PC-3 (cell line): ENCODE measurements around the gene KDM3B. TPM values are rescaled to one million over a fixed set of nuclear protein-coding genes. Genes with fewer than 3 reads are reported as not detected.

Experiments used
- ATAC-seq: fragments of 200-7000 bp; cut with Tn5 transposase; 2 replicates; pipeline ENCODE4 v1.9.1; 2020; ENCODE audit warnings: mild to moderate bottlenecking, moderate library complexity
- BruUV-seq: library from RNA; stranded (reverse); fragments of 400-500 nt; replicated peaks from 2 replicates; lab custom pipeline; 2021; lab: Mats Ljungman, UMichigan
- CTCF ChIA-PET: fragments of 300-600 bp; sonication (Branson Sonifier 250); formaldehyde crosslinking; loops from one replicate; lab custom pipeline; 2022; ENCODE audit warnings: antibody characterized with exemption; lab: Charles Lee
- POLR2A ChIA-PET: fragments of 300-600 bp; sonication (Branson Sonifier 250); formaldehyde crosslinking; loops from one replicate; lab custom pipeline; 2022; ENCODE audit warnings: antibody characterized with exemption; ENCODE audit not compliant: unreplicated experiment; lab: Charles Lee
- DNase-seq: peaks from one replicate; pipeline ENCODE4 v3.0.0-alpha.2; 2015
- H2AFZ ChIP-seq: fragments of 300-600 bp; sonication (generic); 2 replicates; pipeline ENCODE4 v1.6.0; 2016; ENCODE audit warnings: antibody characterized with exemption, low read length
- H3F3A ChIP-seq: fragments of 300-600 bp; sonication (generic); one replicate; pipeline ENCODE4 v1.6.0; 2017; ENCODE audit warnings: antibody characterized with exemption, low read length, control low read depth, mild to moderate bottlenecking; ENCODE audit not compliant: unreplicated experiment
- H3K27ac ChIP-seq: fragments of 300-600 bp; sonication (generic); 2 replicates; pipeline ENCODE4 v1.5.1; 2016; ENCODE audit warnings: mild to moderate bottlenecking, low read length
- H3K27me3 ChIP-seq: fragments of 300-600 bp; sonication (generic); 2 replicates; pipeline ENCODE4 v1.6.1; 2016; ENCODE audit warnings: low read length, mixed read lengths
- H3K36me3 ChIP-seq: fragments of 300-600 bp; sonication (generic); 2 replicates; pipeline ENCODE4 v1.6.1; 2016; ENCODE audit warnings: low read depth, mixed run types, low read length, mixed read lengths
- H3K4me1 ChIP-seq: fragments of 300-600 bp; sonication (generic); 2 replicates; pipeline ENCODE4 v1.5.1; 2016; ENCODE audit warnings: low read length; ENCODE audit not compliant: insufficient read depth
- H3K4me2 ChIP-seq: fragments of 300-600 bp; sonication (generic); 2 replicates; pipeline ENCODE4 v1.6.0; 2016; ENCODE audit warnings: low read length
- H3K4me3 ChIP-seq: fragments of 300-600 bp; sonication (generic); 2 replicates; pipeline ENCODE4 v1.5.1; 2016; ENCODE audit warnings: mild to moderate bottlenecking, low read length, mixed read lengths
- H3K79me2 ChIP-seq: fragments of 300-600 bp; sonication (generic); 2 replicates; pipeline ENCODE4 v1.6.1; 2017; ENCODE audit warnings: low read length, mixed read lengths
- H3K9ac ChIP-seq: fragments of 300-600 bp; sonication (generic); 2 replicates; pipeline ENCODE4 v1.6.0; 2016; ENCODE audit warnings: mild to moderate bottlenecking, low read length
- H3K9me2 ChIP-seq: fragments of 300-600 bp; sonication (generic); replicated peaks from 2 replicates; pipeline ENCODE4 v1.6.1; 2016; ENCODE audit warnings: mixed run types, low read length, mixed read lengths
- H3K9me3 ChIP-seq: fragments of 300-600 bp; sonication (generic); 2 replicates; pipeline ENCODE4 v1.6.1; 2016; ENCODE audit warnings: low read length, mixed read lengths
- H4K20me1 ChIP-seq: fragments of 300-600 bp; sonication (generic); 2 replicates; pipeline ENCODE4 v1.6.1; 2016; ENCODE audit warnings: low read length, mixed read lengths
- CTCF ChIP-seq: fragments of 300-600 bp; sonication (generic); conservative IDR thresholded peaks from 2 replicates; pipeline ENCODE4 v1.5.1; 2017; ENCODE audit warnings: antibody characterized with exemption, low read depth, mild to moderate bottlenecking, low read length
- EZH2 ChIP-seq: fragments of 300-600 bp; sonication (generic); IDR thresholded peaks from one replicate; pipeline ENCODE4 v1.6.1; 2017; ENCODE audit warnings: antibody characterized with exemption, mild to moderate bottlenecking, low read length; ENCODE audit not compliant: unreplicated experiment
- EZH2phosphoT487 ChIP-seq: fragments of 300-600 bp; sonication (generic); IDR thresholded peaks from 2 replicates; pipeline ENCODE4 v1.6.1; 2018; ENCODE audit warnings: mild to moderate bottlenecking, antibody characterized with exemption, low read length, borderline replicate concordance
- intact Hi-C: fragments of 100-400 bp; cut with micrococcal nuclease; formaldehyde crosslinking; loops from 2 replicates; pipeline ENCODE4 v1.9.0; 2023
- total RNA-seq: library from RNA; depleted of rRNA; stranded (reverse); fragments of >200 nt; gene quantifications from 2 replicates; pipeline ENCODE4 v1.2.3, GENCODE V29; 2014

Gene KDM3B
- total RNA-seq, 1 experiment from 2014 or later, result 21.7 TPM

- Histone ChIP-seq H3K36me3 (peaks cover 8% of the 10 kb centered on the region), H3K27ac (no peak overlapping the region), H3K9ac (no peak overlapping the region), H3K79me2 (no peaks in the 10 kb centered on the region), H4K20me1 (no peaks in the 10 kb centered on the region), H2AFZ (0 out of 2 replicates have a peak overlapping the region, but pooled peaks have one; percentile 34), H3K4me2 (peak overlapping the region; percentile 80), H3K9me3 (no peaks in the 10 kb centered on the region), H3K9me2 (no peaks in the 10 kb centered on the region), H3K4me1 (no peaks in the 10 kb centered on the region), H3K4me3 (peak overlapping the region; percentile 49; the same call in 1 of the 2 replicates), H3F3A (no peaks in the 10 kb centered on the region), H3K27me3 (no peaks in the 10 kb centered on the region)
- intact Hi-C loops, result no loop called here
- POLR2A ChIA-PET, result no interaction called here
- CTCF ChIA-PET, result no interaction called here
- DNase-seq (no peak), ATAC-seq (no peak)
- BruUV-seq, result no TSS peak
- TF ChIP-seq EZH2phosphoT487, result no peak
- no peak for TF ChIP-seq EZH2
- TF ChIP-seq CTCF, result no peak
Measured at GRCh38 chr5:138438003-138438723, 85.7 kb downstream of the KDM3B start.

DNA sequence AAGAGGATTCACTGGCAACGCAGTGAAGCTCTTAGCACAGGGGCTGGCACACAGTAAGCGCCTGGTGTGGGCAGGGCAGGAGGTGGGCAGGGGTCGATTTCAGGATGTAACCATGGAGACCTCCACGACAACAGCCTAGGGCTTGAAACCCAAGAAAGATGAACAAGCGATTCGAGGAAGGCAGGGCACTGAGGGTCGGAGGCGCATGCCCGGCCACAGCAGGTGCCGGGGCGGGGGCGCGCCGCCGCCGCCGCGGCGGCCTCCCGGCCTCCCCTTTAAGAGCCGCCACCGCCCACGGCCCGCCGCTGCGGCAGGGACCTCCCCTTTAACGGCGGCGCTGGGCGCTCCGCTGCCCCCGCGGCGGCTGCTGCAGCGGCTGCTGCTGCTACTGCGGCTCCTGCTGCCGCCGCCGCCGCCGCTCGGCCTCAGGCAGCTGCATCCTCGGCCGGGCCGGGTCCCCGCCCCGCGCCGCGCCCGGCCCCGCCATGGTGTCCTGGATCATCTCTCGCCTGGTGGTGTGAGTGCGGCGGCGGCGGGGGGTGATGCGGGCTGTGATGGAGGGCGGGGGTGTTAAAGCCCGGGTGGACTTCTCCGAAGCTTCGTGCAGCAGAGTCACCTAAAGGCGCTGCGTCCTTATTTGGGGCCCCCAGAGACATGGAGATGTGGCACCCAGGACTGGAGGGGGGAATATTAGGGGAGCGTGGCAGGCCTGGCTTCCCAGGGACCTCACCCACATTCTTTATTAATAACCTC lies 86.4 kb downstream of the KDM3B start, which contains the start of gene REEP2:
Gene REEP2 (plus strand): TSS at position 334 of the 753 bp plus-strand sequence. CDS start 152 bp downstream, at position 486.
- TF ChIP-seq EZH2, result no peak
- TF ChIP-seq CTCF, result no peak
- TF ChIP-seq EZH2phosphoT487, result no peak

More for the DNA sequence above, 86.4 kb downstream of the KDM3B start, which contains the start of gene REEP2:
- peak within 1 kb of the TSS; percentile 59 for H3K4me3 ChIP-seq
- no peaks in the 10 kb centered on the region for H3K9me3 ChIP-seq
- CTCF ChIA-PET, result interaction anchor here (0.7 kb wide), 1 partner anchor 100 kb away, joined by 3 read pairs; no protein-coding TSS in a partner anchor
- H3K27me3 ChIP-seq, result no peaks in the 10 kb centered on the region
- no peaks in the 10 kb centered on the region for H3K4me1 ChIP-seq
- ATAC-seq, result peak; percentile 85
- H3K4me2 ChIP-seq, result peak within 1 kb of the TSS; percentile 80
- no peaks in the 10 kb centered on the region for H3K9me2 ChIP-seq
- peaks cover 8% of the 10 kb centered on the region for H3K36me3 ChIP-seq
- H3K79me2 ChIP-seq, result no peaks in the 10 kb centered on the region
- intact Hi-C loops, result no loop called here
- no peak within 1 kb of the TSS for H3K9ac ChIP-seq
- DNase-seq, result peak; percentile 38
- no TSS peak for BruUV-seq
- no peak within 1 kb of the TSS for H3K27ac ChIP-seq
- H4K20me1 ChIP-seq, result no peaks in the 10 kb centered on the region
- H3F3A ChIP-seq, result no peaks in the 10 kb centered on the region
- peak within 1 kb of the TSS; percentile 61; the same call in 1 of the 2 replicates for H2AFZ ChIP-seq
- POLR2A ChIA-PET, result no interaction called here
